ENCODE measurements around the gene MXRA5. TPM values are rescaled to one million over a fixed set of nuclear protein-coding genes. Genes with fewer than 3 reads are reported as not detected.

MXRA5 gene
- total and polyA plus RNA-seq, 2 of the 8 experiments (the other 6 are each of a cell fraction or from before 2014, with no cell fraction given), result 0.56 to 1.7 TPM

- TF ChIP-seq KDM5A (IDR thresholded peaks at IDR 0.05; ENCODE audit: low read length) (no peak), CHD1 (IDR thresholded peaks at IDR 0.05; ENCODE audit: low read depth, low read length) (no peak), KDM1A (IDR thresholded peaks at IDR 0.05; ENCODE audit: borderline replicate concordance, low read length) (no peak)
Observed at GRCh38 chrX:3312109-3312508, 34.3 kb downstream of the MXRA5 start (continued).
